Activated naive CD4-positive, alpha-beta T cell treated with anti-CD3 and anti-CD28 coated beads, Interleukin-2, amount 50 U/mL, for 24 hours (primary cell): ENCODE results near the gene PSD2.
A peak's percentile ranks its signal among the peaks of the same experiment; 100 is the strongest.

Experiments
- H3K27ac Mint-ChIP-seq: one replicate; pipeline ENCODE4 v1.8.0; 2021; ENCODE audit warnings: mild to moderate bottlenecking, mixed read lengths
- H3K27me3 Mint-ChIP-seq: one replicate; pipeline ENCODE4 v1.8.0; 2021; ENCODE audit warnings: mixed read lengths
- H3K36me3 Mint-ChIP-seq: one replicate; pipeline ENCODE4 v1.8.0; 2021; ENCODE audit warnings: mixed read lengths
- H3K4me1 Mint-ChIP-seq: one replicate; pipeline ENCODE4 v1.8.0; 2021; ENCODE audit warnings: mixed read lengths
- H3K4me3 Mint-ChIP-seq: one replicate; pipeline ENCODE4 v1.8.0; 2021; ENCODE audit warnings: mild to moderate bottlenecking, mixed read lengths
- H3K9me3 Mint-ChIP-seq: one replicate; pipeline ENCODE4 v1.8.0; 2021; ENCODE audit warnings: mixed read lengths

PSD2 gene

DNA sequence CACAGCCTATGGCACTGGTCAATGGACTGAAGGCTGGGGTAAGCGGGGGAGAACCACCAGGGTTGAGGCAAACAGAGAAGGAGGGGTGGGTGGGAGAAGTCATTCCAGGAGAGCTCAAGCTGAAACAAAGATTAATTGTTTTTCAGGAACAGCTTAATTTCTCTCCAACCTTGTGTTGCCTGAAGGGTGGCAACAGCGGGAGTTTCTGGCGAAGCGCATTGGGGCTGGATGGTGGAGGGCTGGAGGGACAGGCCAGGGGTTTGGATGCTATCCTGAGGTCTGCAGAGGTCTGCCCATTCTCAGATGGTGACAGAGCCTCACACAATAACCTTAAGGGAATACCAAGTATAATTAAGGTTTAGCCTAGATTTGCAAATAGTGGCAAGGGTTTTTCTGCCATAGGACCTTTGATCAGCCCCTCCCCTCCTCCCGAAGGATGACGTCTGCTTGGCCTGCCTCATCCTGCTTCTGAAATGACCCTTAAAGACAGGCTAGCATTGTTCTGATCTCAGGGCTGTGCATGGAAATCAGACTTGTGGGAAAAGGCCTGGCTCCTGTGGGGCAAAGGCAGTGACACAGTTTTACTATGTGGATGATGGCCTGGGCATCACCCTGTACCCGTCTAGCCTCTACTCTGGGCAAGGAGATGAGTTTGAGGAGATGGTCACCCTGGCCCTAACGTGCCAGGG is 32.7 kb downstream of the PSD2 start:
- Mint-ChIP-seq H3K4me1 (no peaks in the 10 kb centered on the region), H3K9me3 (no peaks in the 10 kb centered on the region), H3K27me3 (peaks cover 2% of the 10 kb centered on the region), H3K4me3 (no peak overlapping the region), H3K36me3 (no peaks in the 10 kb centered on the region), H3K27ac (no peak overlapping the region)

DNA sequence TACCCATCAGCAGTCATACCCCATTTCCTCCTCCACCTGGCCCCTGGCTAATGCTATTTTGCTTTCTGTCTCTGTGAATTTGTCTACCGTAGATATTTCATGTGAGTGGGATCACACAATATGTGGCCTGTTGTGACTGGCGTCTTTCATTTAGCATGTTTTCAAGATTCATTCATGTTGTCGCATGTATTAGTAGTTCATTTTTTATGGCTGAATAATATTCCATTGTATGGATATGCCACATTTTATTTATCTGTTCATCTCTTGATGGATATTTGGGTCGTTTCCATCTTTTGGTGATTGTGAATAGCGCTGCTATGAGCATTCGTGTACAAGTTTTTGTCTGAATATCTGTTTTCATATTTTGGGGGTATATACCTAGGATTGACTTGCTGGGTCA is 33.9 kb downstream of the PSD2 start:
- Mint-ChIP-seq H3K4me1 (no peaks in the 10 kb centered on the region), H3K36me3 (no peaks in the 10 kb centered on the region), H3K4me3 (no peak overlapping the region)

DNA sequence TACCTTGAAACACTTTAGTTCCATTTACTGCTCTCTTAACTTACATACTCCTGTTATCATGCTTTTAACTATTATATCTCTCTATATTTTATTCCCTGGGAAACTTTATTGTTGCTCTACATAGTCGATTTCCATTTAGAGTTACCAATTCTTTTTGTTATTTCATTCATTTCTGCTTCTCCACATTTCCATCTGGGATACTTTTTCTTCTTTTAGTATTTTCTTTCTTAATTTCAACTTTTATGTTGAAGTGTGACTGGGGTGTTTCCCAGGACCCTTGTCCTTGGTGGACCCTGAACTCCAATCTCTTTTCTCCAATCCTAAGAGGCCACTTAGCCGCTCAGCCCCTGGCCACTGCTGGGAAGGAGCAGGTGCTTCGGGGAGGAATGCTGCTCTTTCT is 36.0 kb downstream of the PSD2 start:
- no peak overlapping the region for H3K4me3 Mint-ChIP-seq
- no peaks in the 10 kb centered on the region for H3K4me1 Mint-ChIP-seq
- H3K9me3 Mint-ChIP-seq: no peaks in the 10 kb centered on the region
- peaks cover 8% of the 10 kb centered on the region for H3K27me3 Mint-ChIP-seq
- no peak overlapping the region for H3K27ac Mint-ChIP-seq
- no peaks in the 10 kb centered on the region for H3K36me3 Mint-ChIP-seq

More for the DNA sequence above, 33.9 kb downstream of the PSD2 start:
- no peak overlapping the region for H3K27ac Mint-ChIP-seq
- no peaks in the 10 kb centered on the region for H3K9me3 Mint-ChIP-seq
- peaks cover 4% of the 10 kb centered on the region for H3K27me3 Mint-ChIP-seq

GRCh38 chr5:139833525-139833924 is 37.9 kb downstream of the PSD2 start:
- no peaks in the 10 kb centered on the region for H3K4me1 Mint-ChIP-seq
- H3K27me3 Mint-ChIP-seq: peaks cover 8% of the 10 kb centered on the region
- no peaks in the 10 kb centered on the region for H3K9me3 Mint-ChIP-seq
- H3K36me3 Mint-ChIP-seq: no peaks in the 10 kb centered on the region
- H3K4me3 Mint-ChIP-seq: no peak overlapping the region
- H3K27ac Mint-ChIP-seq: no peak overlapping the region

DNA sequence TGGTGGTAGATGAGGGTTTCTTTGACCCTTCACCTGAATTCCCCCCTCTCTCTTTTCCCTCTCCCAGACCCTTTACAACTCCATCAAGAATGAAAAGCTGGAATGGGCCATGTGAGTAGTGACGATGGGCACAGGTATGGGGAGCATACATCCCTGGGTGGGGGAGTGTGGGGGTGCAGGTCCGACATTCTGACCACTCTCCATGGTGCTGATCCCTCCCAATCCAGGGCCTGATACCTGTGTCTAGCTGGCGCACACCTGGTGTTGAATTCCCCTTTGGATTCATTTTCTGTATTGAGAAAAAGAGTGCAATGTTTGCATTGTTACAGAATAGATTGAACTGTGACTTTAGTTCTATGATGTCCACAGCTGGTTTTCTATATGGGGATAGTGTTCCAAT is 40.0 kb downstream of the PSD2 start:
- no peak overlapping the region for H3K4me3 Mint-ChIP-seq
- peaks cover 8% of the 10 kb centered on the region for H3K27me3 Mint-ChIP-seq
- H3K4me1 Mint-ChIP-seq: no peaks in the 10 kb centered on the region
- no peaks in the 10 kb centered on the region for H3K9me3 Mint-ChIP-seq
- H3K27ac Mint-ChIP-seq: no peak overlapping the region
- no peaks in the 10 kb centered on the region for H3K36me3 Mint-ChIP-seq

GRCh38 chr5:139836469-139837208 is 41.0 kb downstream of the PSD2 start:
- Mint-ChIP-seq H3K9me3 (no peaks in the 10 kb centered on the region), H3K36me3 (no peaks in the 10 kb centered on the region), H3K4me1 (no peaks in the 10 kb centered on the region)

DNA sequence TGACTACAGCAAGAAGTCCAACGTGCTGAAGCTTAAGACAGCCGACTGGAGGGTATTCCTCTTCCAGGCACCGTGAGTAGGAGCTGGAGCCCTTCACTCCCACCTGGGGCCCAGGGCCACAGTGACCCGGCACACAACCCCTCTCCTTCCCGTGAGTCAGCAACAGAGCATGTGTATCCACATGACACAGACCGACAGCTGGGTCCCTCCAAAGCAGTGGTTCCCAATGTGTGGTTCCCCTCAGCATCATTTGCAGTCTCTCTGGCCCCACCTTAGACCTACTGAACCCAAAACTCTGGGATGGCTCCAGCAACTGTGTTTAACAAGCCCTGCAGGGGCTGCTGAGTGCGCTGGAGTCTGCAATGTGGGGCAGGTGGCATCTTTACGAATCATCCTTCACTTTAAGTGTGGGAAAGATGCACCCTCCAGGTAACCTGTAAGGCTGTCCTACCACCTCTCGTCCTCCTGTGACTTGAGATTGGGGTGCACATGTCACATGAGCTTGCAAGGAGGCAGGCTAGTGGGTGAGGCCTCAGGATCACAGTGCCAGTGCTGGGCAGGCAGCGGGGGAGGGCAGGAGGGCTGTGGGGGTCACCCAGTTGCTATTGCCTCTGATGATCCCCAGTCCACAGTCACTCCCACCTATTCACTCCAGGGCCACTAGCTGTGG is 42.2 kb downstream of the PSD2 start:
- H3K4me1 Mint-ChIP-seq: no peaks in the 10 kb centered on the region
- no peaks in the 10 kb centered on the region for H3K36me3 Mint-ChIP-seq
- no peaks in the 10 kb centered on the region for H3K9me3 Mint-ChIP-seq
- no peak overlapping the region for H3K4me3 Mint-ChIP-seq
- H3K27me3 Mint-ChIP-seq: peaks cover 7% of the 10 kb centered on the region
- H3K27ac Mint-ChIP-seq: no peak overlapping the region

More at GRCh38 chr5:139836469-139837208, 41.0 kb downstream of the PSD2 start:
- Mint-ChIP-seq H3K4me3 (no peak overlapping the region), H3K27me3 (peaks cover 6% of the 10 kb centered on the region), H3K27ac (no peak overlapping the region)

DNA sequence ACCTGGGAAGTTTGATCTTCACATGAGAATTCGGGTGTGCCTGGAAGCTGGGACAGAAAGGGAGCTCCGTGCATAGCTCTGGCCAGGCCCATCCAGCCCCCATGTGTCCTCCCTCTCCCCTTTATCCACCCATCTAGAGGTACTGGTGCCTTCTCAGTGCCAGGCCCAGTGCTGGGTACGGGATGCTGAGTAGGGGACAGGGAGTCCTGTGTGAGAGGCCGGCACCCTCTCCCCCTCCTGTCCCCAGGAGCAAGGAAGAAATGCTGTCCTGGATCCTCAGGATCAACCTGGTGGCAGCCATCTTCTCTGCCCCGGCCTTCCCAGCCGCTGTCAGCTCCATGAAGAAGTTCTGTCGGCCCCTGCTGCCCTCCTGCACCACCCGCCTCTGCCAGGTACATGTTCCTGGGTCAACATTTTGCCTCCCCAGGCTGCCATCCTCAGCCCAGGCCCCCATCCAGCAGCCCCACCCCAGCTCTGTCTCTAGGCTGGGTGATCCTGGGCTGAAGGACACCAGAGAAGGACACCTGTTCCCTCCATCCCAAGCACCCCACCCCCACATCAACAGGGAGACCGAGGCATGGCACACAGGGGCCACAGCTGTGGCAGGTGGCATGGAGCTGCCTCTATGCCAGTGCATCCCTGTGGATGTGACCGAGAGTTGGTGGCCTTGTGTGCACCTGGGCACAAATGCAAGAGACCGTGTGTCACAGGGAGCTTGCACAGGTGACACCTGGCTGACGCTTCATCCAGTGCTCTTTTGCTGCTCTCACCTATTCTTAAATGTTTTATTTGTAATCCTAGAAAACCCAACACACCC is 43.0 kb downstream of the PSD2 start:
- Mint-ChIP-seq H3K4me3 (no peak overlapping the region), H3K27me3 (peaks cover 6% of the 10 kb centered on the region), H3K4me1 (no peaks in the 10 kb centered on the region)

DNA sequence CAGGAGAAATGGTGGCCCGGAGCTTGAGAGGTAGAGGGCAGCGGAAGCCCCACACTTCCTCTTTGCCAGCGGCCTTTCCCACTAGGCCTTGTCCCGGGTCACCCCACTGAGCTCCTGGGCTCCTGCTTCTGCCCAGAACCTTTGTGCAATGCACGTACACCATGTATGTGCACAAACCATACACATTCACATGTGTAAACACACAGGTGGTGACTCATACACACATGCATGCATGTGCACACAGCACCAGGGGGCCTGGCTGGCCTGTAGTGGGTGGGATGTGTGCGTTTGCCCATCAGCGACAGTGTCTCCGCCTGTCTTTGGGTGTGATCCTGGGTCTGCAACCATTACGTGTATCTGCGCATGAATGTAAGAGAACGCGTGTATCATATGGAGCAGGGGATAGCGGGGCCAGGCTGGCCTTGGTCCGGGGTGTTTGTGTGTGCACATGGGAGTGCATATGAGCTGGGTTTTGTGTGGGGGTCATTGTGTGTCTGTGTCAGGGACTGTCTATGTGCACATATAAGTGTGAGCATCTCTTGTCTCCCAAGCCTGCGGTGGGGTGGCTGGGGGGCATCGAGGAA is 43.7 kb downstream of the PSD2 start:
- peaks cover under 1% of the 10 kb centered on the region for H3K4me1 Mint-ChIP-seq
- H3K36me3 Mint-ChIP-seq: no peaks in the 10 kb centered on the region
- no peak overlapping the region for H3K27ac Mint-ChIP-seq
- peaks cover 5% of the 10 kb centered on the region for H3K27me3 Mint-ChIP-seq
- H3K4me3 Mint-ChIP-seq: no peak overlapping the region
- no peaks in the 10 kb centered on the region for H3K9me3 Mint-ChIP-seq

More for the DNA sequence above, 43.0 kb downstream of the PSD2 start:
- Mint-ChIP-seq H3K36me3 (no peaks in the 10 kb centered on the region), H3K9me3 (no peaks in the 10 kb centered on the region), H3K27ac (no peak overlapping the region)

DNA sequence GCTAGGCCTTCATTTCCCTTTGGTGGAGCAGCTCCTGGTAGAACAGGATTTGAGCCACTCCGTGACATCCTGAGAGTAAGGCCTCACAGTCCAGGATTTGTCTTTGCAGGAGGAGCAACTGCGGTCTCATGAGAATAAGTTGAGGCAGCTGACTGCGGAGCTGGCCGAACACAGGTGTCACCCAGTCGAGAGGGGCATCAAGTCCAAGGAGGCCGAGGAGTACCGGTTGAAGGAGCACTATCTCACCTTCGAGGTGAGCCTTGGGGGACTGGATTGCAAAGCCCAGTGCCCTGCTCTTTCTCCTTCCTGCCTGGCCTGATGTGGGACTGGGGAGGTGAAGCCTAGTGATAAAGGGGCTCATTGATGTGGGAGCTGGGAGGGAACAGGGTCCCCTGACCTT is 44.3 kb downstream of the PSD2 start:
- Mint-ChIP-seq H3K9me3 (no peaks in the 10 kb centered on the region), H3K4me1 (peaks cover 5% of the 10 kb centered on the region), H3K27me3 (peaks cover 7% of the 10 kb centered on the region), H3K36me3 (no peaks in the 10 kb centered on the region), H3K4me3 (no peak overlapping the region), H3K27ac (no peak overlapping the region)

GRCh38 chr5:139841549-139841948 is 45.9 kb downstream of the PSD2 start:
- no peak overlapping the region for H3K27ac Mint-ChIP-seq
- H3K4me1 Mint-ChIP-seq: peaks cover 5% of the 10 kb centered on the region
- H3K27me3 Mint-ChIP-seq: peaks cover 6% of the 10 kb centered on the region
- H3K9me3 Mint-ChIP-seq: no peaks in the 10 kb centered on the region
- H3K4me3 Mint-ChIP-seq: no peak overlapping the region
- H3K36me3 Mint-ChIP-seq: no peaks in the 10 kb centered on the region

DNA sequence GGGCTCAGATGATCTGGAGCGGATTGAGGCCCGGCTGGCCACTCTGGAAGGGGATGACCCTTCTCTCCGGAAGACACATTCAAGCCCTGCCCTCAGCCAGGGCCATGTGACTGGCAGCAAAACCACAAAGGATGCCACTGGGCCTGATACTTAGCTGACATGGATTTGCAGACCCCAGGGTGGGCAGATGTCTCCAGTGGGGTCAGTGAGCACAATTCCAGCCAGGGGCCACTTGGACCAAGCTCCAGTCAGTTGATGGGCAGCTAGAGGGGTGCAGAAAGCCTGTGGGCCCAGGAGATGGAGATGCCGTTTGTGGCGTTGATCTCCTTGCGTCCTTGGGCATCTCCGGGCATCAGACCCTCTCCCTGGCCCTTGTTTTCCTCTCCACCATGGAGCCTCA is 46.7 kb downstream of the PSD2 start:
- no peak overlapping the region for H3K27ac Mint-ChIP-seq
- no peaks in the 10 kb centered on the region for H3K36me3 Mint-ChIP-seq
- peaks cover 6% of the 10 kb centered on the region for H3K27me3 Mint-ChIP-seq
- H3K4me1 Mint-ChIP-seq: peaks cover 5% of the 10 kb centered on the region
- no peak overlapping the region for H3K4me3 Mint-ChIP-seq
- no peaks in the 10 kb centered on the region for H3K9me3 Mint-ChIP-seq

DNA sequence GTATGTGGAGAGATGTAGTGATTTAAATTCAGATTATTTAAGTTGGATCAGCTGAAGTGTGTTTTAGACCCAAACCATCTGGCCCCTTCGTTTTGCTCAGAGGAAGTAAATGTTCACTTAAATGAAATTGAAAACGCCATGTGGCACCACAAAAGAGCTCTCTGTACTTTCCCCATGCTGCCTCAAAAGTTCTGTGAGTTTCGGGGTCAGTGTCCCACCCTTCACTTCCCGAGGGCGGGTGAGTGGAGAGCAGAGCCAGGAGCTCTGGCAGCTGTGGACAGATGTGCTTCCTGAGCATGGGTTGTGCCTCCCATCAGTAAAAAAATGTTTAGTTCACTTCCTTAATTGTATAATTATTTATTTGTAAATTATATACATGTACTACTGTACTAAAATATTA is 48.4 kb downstream of the PSD2 start:
- peaks cover 12% of the 10 kb centered on the region for H3K4me1 Mint-ChIP-seq
- peaks cover 6% of the 10 kb centered on the region for H3K27me3 Mint-ChIP-seq
- H3K9me3 Mint-ChIP-seq: no peaks in the 10 kb centered on the region
- H3K27ac Mint-ChIP-seq: no peak overlapping the region
- no peak overlapping the region for H3K4me3 Mint-ChIP-seq
- no peaks in the 10 kb centered on the region for H3K36me3 Mint-ChIP-seq

DNA sequence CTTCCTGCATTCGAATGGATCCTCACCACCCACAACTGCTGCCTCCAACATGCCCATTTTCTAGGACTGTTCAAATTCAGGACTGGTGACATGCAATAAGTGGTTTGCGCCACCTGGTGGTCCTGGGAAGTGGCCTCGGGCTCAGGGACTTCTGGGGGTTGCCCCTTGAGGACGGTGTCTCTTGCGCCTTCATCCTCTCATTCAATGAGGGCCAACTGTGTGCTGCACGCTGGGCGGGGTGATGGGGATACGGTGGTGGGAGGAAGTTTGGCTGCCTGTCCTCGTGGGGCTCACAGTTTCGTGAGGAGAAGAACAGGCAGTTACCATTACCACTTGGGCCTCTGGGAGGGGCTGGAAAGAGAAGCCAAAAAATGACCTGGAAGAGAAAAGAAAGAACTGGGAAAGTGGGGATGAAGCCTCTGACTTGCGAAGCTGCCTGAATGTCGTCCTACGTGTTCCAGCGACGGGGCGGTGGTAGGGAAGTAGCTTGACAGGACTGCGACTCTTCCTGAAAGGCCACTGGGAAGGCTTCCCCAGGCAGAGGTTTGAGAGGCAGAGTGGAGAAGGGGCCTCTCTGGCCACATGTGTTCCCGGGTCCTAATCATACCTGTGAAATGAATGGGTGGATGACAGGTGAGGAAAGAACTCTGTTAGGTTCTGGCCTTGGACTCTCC is 49.0 kb downstream of the PSD2 start:
- Mint-ChIP-seq H3K4me3 (peak overlapping the region; percentile 30), H3K27me3 (peaks cover 6% of the 10 kb centered on the region), H3K27ac (no peak overlapping the region)

More for the DNA sequence above, 49.0 kb downstream of the PSD2 start:
- peaks cover 15% of the 10 kb centered on the region for H3K4me1 Mint-ChIP-seq
- H3K36me3 Mint-ChIP-seq: no peaks in the 10 kb centered on the region
- H3K9me3 Mint-ChIP-seq: no peaks in the 10 kb centered on the region
